Measurements from ENCODE around the gene AXL.
"Not testable (repeated sequence)": the region's sequence is repeated elsewhere in the genome, so short reads cannot be mapped to it uniquely, and the experiment has no call there.

AXL gene

DNA sequence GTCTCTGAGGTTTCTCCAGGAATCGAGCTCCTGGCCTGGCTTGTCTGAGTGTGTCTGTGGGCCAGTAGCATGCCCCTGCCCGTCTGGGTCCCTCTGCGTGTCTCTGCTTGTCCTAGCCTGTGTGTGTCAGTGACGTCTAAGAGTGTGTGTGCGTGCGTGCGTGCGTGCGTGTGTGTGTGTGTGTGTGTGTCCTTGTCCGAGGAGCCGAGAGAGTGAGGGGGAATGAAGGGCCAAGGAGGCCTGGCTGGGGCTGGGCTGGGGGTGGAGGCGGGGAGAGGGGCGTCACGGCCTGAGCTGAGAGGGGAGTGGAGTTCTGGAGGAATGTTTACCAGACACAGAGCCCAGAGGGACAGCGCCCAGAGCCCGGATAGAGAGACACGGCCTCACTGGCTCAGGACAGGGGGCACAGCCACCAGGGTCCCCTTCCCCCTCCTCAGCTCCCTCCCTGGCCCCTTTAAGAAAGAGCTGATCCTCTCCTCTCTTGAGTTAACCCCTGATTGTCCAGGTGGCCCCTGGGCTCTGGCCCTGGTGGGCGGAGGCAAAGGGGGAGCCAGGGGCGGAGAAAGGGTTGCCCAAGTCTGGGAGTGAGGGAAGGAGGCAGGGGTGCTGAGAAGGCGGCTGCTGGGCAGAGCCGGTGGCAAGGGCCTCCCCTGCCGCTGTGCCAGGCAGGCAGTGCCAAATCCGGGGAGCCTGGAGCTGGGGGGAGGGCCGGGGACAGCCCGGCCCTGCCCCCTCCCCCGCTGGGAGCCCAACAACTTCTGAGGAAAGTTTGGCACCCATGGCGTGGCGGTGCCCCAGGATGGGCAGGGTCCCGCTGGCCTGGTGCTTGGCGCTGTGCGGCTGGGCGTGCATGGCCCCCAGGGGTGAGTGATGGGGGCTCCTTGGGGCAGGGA, at the start of gene AXL:
Gene AXL, plus strand, starts transcription at position 609 of the 893 bp plus-strand sequence. Its CDS starts 170 bp downstream, at position 779.
- DNase-seq: no peak

- no peak for DNase-seq
Observed at GRCh38 chr19:41172297-41173164, 46.5 kb upstream of the AXL start.

- no peak for DNase-seq
Observed at GRCh38 chr19:41174297-41174928, 44.6 kb upstream of the AXL start.

DNA sequence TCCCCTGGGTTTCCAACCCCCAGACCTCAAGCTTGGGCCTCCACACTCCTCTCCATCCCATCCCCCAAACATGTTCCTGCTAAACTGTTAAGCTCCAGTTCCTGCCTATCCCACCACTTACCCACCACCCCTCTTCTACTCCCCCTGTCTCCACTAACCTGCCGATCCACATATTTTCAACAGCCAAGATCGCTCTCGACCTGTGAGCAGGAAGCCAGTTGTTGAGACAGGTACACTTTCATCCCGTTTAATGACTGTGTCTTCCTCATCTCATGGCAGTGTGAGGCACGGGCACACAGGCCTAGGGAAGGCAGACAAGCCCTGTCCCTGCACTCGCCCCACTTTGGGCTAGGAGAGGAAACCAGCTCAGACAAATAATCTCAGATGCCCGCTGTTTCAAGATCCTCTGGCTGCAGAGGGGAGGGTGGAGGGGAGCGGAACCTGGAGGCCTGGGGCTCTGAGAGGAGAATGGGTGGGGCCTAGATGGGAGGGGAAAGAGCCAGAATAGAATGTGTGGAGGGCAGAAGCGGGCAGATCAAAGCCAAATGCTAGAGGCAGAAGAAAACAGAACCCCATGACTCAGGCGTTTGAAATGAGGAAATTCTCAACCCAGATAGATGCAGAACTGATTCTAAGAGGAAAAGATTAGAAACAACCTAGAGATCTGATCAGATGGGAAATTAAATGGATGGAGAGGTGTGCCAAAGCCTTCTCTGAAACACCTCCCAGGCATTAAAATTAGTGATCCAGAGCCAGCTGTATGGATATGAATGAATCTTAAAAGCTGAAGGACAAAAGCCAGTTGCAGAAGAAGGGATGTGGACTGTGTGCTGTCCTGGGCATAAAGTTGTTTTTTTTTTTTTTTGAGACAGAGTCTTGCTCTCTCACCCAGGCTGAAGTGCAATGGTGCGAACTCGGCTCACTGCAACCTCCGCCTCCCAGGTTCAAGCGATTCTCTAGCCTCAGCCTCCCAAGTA, 42.9 kb upstream of the AXL start:
- DNase-seq: peak; percentile 12 to 38

GRCh38 chr19:41180173-41180572, 38.9 kb upstream of the AXL start:
- DNase-seq: not testable (repeated sequence)

DNA sequence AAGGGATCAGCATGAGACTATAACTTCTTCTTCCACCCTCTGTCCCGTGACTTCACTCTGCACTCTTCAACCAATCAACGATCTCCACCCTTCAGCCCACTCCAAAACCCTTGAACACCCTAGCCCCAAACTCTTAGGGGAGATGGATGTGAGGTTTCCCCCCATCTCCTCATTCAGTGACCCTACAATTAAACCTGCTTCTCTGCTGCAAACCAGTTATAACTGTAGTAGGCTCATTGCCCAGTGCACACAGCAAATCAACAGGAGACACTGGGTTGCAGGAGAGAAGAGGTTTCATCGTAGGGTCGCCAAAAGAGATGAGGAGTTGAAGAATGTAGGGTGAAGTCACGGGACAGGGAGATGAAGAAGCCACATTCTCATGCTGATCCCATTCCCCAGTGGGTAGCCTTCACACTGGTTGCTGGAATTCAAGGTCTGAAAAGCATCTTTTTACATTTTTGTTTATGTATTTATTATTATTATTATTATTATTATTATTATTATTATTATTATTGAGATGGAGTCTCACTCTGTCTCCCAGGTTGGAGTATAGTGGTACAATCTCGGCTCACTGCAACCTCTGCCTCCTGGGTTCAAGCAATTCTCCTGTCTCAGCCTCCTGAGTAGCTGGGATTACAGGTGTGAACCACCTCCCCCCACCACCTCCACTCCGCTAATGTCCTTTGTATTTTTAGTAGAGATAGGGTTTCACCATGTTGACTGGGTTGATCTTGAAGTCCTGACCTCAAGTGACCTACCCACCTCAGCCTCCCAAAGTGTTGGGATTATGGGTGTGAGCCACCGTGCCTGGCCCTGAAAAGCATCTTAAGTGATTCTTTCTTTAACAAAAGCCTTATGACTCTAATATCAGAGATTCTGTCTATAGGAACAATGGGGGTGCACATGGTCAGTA, 31.8 kb upstream of the AXL start:
- DNase-seq: no peak

DNA sequence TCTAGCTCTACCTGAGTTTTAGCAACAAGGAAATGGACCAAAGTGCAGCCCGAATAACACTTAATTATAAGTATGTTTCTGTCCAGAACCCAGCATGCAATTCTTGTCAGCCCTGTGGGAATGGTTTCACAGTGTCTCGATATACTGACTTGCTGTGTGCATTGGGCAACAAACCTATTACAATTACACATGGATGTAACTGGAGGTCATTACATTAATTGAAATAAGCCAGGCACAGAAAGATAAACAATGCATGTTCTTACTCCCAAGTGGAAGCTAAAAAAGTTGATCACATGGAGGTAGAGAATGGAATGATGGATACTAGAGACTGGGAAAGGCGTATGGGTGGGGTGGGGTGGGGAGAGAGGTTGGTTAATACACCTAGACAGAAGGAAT, 31.1 kb upstream of the AXL start:
- DNase-seq: no peak

- DNase-seq: no peak
Observed at GRCh38 chr19:41189425-41190065, 29.5 kb upstream of the AXL start.

GRCh38 chr19:41192574-41193429, 26.2 kb upstream of the AXL start, which contains the start of gene CYP2S1:
CYP2S1 (plus strand) TSS chr19:41193219; CDS start chr19:41193265, 46 bp downstream.
- DNase-seq: no peak

- no peak for DNase-seq
Observed at GRCh38 chr19:41193430-41194156, 25.4 kb upstream of the AXL start.

- no peak for DNase-seq
Observed at GRCh38 chr19:41194157-41194552, 24.9 kb upstream of the AXL start.

- DNase-seq: no peak
Observed at GRCh38 chr19:41195675-41196497, 23.1 kb upstream of the AXL start.

DNA sequence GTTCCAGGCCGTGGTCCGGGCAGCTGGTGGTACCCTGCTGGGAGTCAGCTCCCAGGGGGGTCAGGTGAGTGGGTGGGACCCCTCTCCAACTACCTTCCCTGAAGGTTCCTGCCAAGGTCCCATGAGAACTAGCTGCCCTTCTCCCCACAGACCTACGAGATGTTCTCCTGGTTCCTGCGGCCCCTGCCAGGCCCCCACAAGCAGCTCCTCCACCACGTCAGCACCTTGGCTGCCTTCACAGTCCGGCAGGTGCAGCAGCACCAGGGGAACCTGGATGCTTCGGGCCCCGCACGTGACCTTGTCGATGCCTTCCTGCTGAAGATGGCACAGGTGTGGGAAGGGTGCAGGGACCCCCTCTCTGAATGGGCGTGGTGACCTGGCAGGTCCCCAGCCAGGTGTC, 20.5 kb upstream of the AXL start:
- no peak for DNase-seq

- no peak for DNase-seq
Observed at GRCh38 chr19:41203371-41203770, 15.7 kb upstream of the AXL start.

- peak; percentile 80 to 86 for DNase-seq
Observed at GRCh38 chr19:41204338-41204737, 14.7 kb upstream of the AXL start.

DNA sequence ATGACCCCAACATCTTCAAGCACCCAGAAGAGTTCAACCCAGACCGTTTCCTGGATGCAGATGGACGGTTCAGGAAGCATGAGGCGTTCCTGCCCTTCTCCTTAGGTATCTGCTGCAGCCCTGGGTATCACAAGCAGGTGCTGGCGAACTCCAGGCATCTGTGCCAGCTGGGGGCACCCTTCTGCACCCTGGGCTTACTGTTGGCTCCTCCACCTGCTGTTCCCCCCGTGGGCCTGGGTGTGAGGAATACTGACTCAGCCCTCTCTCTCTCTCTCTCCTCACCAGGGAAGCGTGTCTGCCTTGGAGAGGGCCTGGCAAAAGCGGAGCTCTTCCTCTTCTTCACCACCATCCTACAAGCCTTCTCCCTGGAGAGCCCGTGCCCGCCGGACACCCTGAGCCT, 13.0 kb upstream of the AXL start:
- peak in 1 of 2 donors; percentile 9 for DNase-seq

DNA sequence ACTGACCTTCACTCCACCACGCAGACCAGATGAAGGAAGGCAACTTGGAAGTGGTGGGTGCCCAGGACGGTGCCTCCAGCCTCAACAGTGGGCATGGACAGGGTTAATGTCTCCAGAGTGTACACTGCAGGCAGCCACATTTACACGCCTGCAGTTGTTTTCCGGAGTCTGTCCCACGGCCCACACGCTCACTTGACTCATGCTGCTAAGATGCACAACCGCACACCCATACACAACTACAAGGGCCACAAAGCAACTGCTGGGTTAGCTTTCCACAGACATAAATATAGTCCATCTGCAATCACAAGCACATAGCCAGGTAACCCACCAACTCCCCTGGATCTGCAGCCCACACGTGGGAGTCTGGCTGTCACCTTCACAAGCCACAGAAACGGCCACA, 12.6 kb upstream of the AXL start:
- DNase-seq: no peak

All from activated CD4-positive, alpha-beta T cell treated with anti-CD3 and anti-CD28 coated beads for 4 hours (primary cell).